Measurements from ENCODE around the gene NDUFA8.

Gene NDUFA8

DNA sequence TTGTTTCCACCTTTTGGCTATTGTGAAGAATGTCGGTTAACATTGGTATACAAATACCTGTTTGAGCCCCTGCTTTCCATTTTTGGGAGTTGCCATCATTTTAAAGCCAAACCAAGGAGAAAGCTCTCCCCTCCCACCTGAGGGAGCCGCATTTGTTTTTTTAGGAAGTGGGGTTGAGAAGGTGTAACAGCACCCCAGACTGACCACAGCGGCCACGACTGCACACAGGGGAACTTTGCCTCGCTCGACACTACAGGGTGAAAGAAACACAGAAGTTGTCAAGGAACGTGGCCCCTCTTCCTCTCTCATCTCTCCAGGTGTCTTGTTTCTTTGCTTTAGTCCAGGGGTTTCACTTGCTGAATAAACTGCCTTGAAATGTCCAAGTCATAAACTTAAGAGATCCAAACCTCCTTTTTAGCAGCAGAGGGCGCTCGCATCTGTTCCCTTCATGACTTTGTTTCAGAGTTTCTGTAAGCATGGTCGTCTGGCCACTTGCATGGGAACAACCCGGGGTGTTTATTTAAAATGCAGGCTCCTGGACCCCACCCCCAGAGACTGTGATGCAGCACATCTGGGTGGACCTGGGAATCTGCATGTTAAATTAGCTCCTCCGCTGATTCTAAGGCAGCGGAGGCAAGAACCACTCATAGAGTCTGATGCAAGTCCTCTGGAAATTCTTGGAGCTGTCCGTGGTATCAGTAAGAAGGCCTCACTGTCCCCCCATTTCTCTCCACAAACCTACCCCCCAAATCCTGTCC is 64.4 kb downstream of the NDUFA8 start:
- DNase-seq: peak; percentile 60 to 65
